Measurements from ENCODE around the gene SYT1.

The SYT1 gene

DNA sequence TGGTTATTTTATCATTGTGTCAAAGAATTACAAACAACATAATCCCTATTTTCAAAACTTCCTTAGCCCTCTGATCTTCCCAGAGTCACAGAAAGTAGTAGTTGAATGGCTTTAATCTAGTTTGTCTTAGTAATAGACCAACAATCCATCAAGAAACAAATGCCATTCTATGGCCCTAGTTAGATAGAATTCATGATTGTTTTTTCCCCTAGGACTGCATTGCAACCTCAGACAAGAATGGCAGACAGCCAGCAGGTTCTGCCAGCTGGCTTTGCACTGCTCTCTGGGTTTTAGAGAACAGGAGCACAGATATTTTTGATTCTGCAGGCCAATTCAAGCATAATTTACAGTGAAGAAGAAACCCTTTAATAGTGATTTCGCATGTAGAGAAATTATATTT is 33.8 kb downstream of the SYT1 start:
- DNase-seq: no peak

DNA sequence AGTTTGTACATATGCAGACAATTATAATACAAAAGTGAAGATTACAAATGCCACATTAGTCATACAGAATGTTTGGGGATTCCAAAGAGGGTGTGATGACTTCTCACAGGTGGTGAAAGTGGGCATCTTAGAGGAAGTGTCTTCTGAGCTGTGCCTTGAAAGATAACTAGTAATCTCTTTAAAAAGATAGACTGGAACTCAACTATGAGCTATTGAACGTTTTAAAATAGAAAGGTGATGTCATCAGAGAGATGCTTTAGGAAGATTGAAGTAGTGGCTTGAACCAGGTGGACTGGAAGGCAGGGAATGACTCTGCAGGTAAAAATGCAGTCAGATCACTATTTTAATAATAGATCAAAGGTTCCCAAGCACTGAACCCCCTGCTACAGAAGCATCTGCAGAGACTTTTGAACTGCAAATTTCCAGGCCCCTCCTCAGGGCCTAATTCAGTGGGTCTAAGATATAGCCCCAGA is 50.3 kb downstream of the SYT1 start:
- DNase-seq: no peak

- DNase-seq: no peak
Observed at GRCh38 chr12:78916845-78917480, 52.4 kb downstream of the SYT1 start.

DNA sequence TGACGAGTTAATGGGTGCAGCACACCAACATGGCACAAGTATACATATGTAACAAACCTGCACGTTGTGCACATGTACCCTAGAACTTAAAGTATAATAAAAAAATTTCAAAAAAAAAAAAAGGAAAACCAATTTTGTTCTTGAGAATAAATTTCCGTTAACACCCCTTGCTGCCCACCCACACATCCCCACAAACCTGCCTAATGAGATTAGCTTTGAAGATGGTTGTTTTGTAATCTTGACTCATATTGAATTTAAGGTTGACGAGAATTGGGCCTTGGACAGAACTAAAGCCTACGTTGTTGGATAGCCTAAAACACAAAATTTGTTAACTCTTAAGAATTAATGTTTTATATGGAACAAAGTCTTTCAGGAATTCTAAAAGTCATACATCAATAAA is 52.9 kb downstream of the SYT1 start:
- DNase-seq: no peak

- no peak for DNase-seq
Observed at GRCh38 chr12:78918268-78918667, 53.7 kb downstream of the SYT1 start.

- DNase-seq: no peak
Observed at GRCh38 chr12:78928200-78929074, 63.9 kb downstream of the SYT1 start.

- DNase-seq: no peak
Observed at GRCh38 chr12:78929075-78929418, 64.5 kb downstream of the SYT1 start.

GRCh38 chr12:78931466-78931990 is 67.0 kb downstream of the SYT1 start:
- DNase-seq: no peak

GRCh38 chr12:78933014-78933413 is 68.4 kb downstream of the SYT1 start:
- DNase-seq: no peak

DNA sequence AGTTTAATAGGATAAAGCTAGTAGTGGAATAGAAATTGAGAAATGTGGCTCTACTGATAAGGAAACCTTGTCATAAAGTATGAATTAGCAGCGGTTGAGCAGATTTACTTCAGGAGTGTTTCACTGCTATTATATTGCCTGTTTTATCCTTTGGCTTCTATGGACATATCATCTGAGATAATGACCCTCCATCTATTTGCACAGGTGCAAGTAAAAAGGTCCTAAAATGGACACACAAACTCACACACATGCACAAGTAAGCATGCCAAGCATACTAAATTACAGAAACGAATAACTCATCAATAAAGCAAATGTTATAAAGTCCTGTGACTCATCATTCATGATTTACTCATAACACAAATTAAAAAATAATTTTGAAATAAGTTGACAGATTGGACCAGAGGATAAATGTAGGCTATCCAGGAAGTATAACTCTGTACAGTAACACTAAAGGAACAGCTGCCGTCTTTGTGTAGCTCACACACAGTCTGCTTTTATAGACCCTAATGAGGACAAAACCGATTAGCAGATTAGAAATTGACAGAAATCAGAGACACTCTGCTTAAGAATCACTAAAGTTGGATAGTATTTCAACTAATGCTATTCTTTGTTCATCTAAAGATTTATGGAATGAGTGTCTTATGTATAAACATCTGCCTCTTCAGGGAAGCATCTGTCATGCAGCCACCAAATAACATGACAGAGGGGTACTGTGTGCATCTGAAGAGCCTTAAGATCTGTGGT is 73.9 kb downstream of the SYT1 start:
- no peak for DNase-seq

GRCh38 chr12:78949532-78949931 is 85.0 kb downstream of the SYT1 start:
- DNase-seq: no peak

GRCh38 chr12:78951803-78952551 is 87.4 kb downstream of the SYT1 start:
- no peak for DNase-seq

DNA sequence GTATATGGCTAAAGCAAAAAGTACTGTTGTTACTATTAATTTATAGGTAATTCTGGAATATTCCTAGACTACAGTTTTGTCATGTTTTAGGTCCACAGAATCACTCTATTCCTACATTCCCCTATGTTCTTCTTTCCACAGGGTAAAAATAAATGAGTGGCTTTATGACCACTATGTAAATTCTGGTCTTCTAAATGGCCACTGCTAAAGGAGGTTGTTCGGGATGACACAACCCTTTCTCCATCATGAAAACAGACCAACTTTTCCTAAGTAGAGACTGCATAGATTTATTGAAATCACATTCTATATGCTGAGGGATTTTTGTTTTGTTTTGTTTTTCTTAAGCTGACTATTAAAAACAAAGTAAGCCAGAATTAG is 88.0 kb downstream of the SYT1 start:
- no peak for DNase-seq

GRCh38 chr12:78958941-78959340 is 94.4 kb downstream of the SYT1 start:
- DNase-seq: no peak

GRCh38 chr12:78959556-78959955 is 95.0 kb downstream of the SYT1 start:
- no peak for DNase-seq

GRCh38 chr12:78961171-78961570 is 96.6 kb downstream of the SYT1 start:
- DNase-seq: no peak

DNA sequence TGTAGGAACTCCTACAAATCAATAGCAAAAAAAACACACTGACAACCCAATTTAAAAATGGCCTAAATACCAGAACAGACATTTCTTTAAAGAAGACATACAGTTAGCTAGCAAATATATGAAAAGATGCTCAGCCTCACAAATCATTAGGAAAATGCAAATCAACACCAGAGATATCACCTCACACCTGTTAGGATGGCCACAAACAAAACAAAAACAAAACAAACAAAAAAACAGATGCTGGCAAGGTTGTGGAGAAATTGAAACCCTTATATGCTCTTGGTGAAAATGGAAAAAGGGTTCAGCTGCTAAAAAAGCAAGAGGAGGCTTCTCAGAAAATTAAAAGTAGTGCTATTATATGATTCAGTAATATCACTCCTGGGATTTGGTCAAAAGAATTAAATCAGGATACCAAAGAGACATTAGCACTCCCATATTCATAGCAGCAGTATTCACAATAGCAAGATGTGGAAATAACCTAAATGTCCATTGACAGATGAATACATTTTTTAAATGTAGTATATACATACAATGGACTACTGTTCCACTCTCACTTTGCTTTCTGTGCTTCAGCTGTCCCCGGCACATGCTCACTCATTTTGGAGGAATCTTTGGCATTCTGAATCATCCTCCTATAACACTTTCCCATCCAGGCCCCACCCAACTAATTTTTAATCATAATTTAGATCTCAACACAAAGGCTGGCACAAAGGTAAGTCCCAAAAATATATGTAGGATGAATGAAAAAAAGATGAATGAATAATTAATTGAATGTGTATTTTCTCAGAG is 99.1 kb downstream of the SYT1 start:
- no peak for DNase-seq

DNA sequence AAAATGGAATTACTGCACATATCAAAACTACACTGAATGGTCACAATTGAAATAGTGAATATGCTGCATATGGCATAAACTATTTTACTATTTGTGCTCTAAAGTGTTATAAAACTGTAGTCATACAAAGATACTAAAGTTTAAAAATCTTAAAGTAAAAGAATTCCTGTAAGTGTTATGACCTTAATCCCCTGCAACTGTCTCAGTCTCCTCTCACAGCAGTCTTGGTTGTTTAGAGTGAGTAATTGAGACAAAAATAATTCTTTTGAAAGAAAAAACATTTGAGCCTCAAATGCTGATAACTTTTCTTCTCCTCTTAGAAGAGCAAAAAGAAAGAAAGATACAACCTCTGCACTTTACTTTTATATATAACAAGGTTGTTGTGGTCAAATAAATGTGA is 99.9 kb downstream of the SYT1 start:
- DNase-seq: no peak

GRCh38 chr12:78966062-78966461 is 101.5 kb downstream of the SYT1 start:
- DNase-seq: no peak

DNA sequence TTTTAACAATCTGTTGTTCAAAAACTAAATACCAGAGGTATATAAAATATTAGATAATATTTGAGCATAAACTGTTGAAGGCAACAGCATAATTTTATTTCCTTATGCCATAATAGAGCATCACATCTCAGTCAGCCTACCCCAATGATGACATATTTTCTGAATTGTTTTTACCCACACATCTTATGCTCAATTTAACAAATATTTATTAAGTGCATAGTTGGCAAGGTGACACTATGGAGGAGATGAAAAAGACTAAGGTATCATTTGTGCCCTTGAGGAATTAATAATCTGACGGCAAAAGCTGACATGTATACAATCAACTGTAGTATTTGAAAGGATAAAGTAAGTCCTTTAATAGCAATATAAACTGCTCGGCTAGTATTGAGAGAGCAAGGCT is 102.4 kb downstream of the SYT1 start:
- DNase-seq: no peak

- DNase-seq: no peak
Observed at GRCh38 chr12:78968226-78968625, 103.7 kb downstream of the SYT1 start.

DNA sequence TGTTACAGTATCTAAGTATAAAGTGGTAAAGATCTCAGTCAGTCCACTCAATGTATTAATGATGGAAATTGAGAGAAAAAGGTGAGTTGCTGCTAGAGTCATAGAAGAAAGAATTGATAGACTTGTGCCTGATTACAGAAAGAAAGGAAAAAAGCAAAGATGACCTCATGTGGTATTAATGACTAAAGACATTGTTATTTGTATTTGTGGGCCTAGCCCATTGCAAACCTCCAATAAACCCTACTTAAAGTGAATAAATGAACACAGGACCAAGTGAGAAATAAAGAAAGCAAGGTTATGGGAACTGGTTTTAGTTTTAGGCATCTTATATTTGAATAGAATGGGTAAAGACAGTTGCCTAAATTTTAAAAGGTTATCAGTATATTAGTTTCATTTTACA is 105.5 kb downstream of the SYT1 start:
- DNase-seq: no peak
